Gastroesophageal sphincter (tissue), 4 donors: ENCODE results near the gene KLHL9. TPM values are rescaled to one million over a fixed set of nuclear protein-coding genes. Genes with fewer than 3 reads are reported as not detected.

ENCODE experiments used
- ATAC-seq: fragments of 150-250 bp; one replicate; pipeline ENCODE4 v1.9.1; 2016; ENCODE audit warnings: mild to moderate bottlenecking, moderate library complexity
- H3K27ac ChIP-seq, 4 donors: fragments of 200-600 bp; sonication (generic) in 3 of 4; 1 replicate in 3 of 4; 2 replicates in 1 of 4; pipeline ENCODE4 v1.5.1; 2016 to 2019
- H3K27me3 ChIP-seq: fragments of 200-600 bp; sonication (generic); one replicate; pipeline ENCODE4 v1.5.1; 2019
- H3K36me3 ChIP-seq, 2 donors: fragments of 200-600 bp; sonication (generic); one replicate each; pipeline ENCODE4 v1.5.1; 2019; ENCODE audit warnings: control low read depth in 1 of 2
- H3K4me1 ChIP-seq, 3 donors: fragments of 200-600 bp; sonication (generic); 1 replicate in 2 of 3; 2 replicates in 1 of 3; pipeline ENCODE4 v1.5.1; 2016 to 2019; ENCODE audit warnings: control low read depth in 2 of 3
- H3K4me3 ChIP-seq, 2 donors: fragments of 200-600 bp; sonication (generic); one replicate each; pipeline ENCODE4 v1.5.1; 2019; ENCODE audit warnings: mild to moderate bottlenecking in 1 of 2, moderate library complexity in 1 of 2
- H3K9me3 ChIP-seq, 3 donors: fragments of 200-600 bp; sonication (generic); one replicate each; pipeline ENCODE4 v1.5.1; 2017 to 2019; ENCODE audit warnings: control low read depth in 2 of 3
- CTCF ChIP-seq, 4 experiments: fragments of 200-600 bp in 2 of 4; fragments of 450-650 bp in 2 of 4; sonication (generic) in 1 of 4; IDR thresholded peaks; one replicate each; pipeline ENCODE4 v1.5.1; 2017 to 2019; ENCODE audit warnings: antibody characterized with exemption in 4 of 4, mild to moderate bottlenecking in 2 of 4, moderate library complexity in 2 of 4
- EP300 ChIP-seq: sonication (generic); formaldehyde crosslinking; IDR thresholded peaks from one replicate; pipeline ENCODE4 v1.6.1; 2017; ENCODE audit warnings: antibody characterized with exemption, mild to moderate bottlenecking
- POLR2A ChIP-seq, 2 donors: fragments of 450-650 bp; IDR thresholded peaks; one replicate each; pipeline ENCODE4 v1.6.1; 2017; ENCODE audit warnings: antibody characterized with exemption in 2 of 2, mild to moderate bottlenecking in 2 of 2, moderate library complexity in 1 of 2
- POLR2AphosphoS5 ChIP-seq: sonication (generic); formaldehyde crosslinking; IDR thresholded peaks from one replicate; pipeline ENCODE4 v1.6.1; 2017; ENCODE audit warnings: antibody characterized with exemption
- WGBS, 2 donors: methylation state at CpG; one replicate each; pipeline ENCODE4 v1.1.5; 2018; ENCODE audit warnings: low coverage in 1 of 2; 5-methylcytosine and 5-hydroxymethylcytosine counted together
- total RNA-seq, 4 donors: library from RNA; depleted of rRNA; stranded (reverse); fragments of >200 nt; gene quantifications; one replicate each; pipeline ENCODE4 v1.1.0, GENCODE V29; 2016

The KLHL9 gene
- total RNA-seq, 4 donors from 2014 or later = 20.5 to 32.1 (median 24.4) TPM

DNA sequence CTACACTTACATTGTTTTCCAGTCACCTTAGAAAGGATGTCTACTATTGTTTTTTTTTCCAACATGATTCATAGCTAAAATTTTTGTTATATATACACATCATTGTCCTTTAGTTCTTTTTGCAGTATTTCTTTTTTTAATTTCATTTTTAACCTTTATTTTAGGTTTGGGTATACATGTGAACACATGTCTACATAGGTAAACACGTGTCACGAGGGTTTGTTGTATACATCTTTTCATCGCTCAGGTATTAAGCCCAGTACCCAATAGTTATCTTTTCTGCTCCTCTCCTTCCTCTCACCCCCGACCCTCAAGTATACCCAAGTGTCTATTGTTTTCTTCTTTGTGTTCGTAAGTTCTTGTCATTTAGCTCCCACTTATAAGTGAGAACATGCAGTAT, 49.1 kb downstream of the KLHL9 start:
- no peaks in the 10 kb centered on the region for H3K9me3 ChIP-seq
- no peaks in the 10 kb centered on the region for H3K36me3 ChIP-seq
- no peak for ATAC-seq
- H3K4me1 ChIP-seq = no peaks in the 10 kb centered on the region
- 81 to 82% methylated on average over 3 to 5 of the region's 5 CpGs for WGBS, 2 donors
- TF ChIP-seq EP300 (no peak), POLR2AphosphoS5 (no peak), CTCF (IDR thresholded peaks at IDR 0.05) (no peak), POLR2A (IDR thresholded peaks at IDR 0.05) (no peak)
- no peak overlapping the region for H3K27ac ChIP-seq
- H3K27me3 ChIP-seq = no peaks in the 10 kb centered on the region
- H3K4me3 ChIP-seq = no peak overlapping the region

DNA sequence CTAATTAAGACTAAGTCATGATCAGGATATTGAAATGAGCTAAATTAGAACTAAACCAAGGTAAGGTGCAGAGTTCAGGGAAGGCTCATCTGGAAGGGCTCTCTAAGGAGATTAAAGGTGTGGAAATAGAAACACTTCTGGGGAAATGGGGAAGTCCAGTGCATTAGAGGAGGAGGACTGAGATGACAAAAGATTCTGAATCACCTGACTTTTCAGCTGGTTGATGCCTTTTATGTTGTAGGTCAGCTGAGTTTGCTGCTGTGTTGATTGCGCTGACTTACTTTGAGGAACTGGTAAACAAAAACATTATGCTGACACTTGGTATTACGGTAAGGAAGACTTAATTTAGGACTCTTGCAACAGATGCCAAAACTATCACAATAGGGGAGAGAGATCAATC, 53.9 kb downstream of the KLHL9 start:
- TF ChIP-seq POLR2A (IDR thresholded peaks at IDR 0.05) = no peak
- TF ChIP-seq POLR2AphosphoS5 = no peak
- TF ChIP-seq EP300 = no peak
- no peak for TF ChIP-seq CTCF (IDR thresholded peaks at IDR 0.05)
- ATAC-seq = no peak
- Histone ChIP-seq H3K9me3 (no peaks in the 10 kb centered on the region), H3K4me3 (no peak overlapping the region), H3K4me1 (no peaks in the 10 kb centered on the region), H3K27ac (no peak overlapping the region), H3K36me3 (no peaks in the 10 kb centered on the region), H3K27me3 (no peaks in the 10 kb centered on the region)
- WGBS, 2 donors = 40 to 60% methylated on average over 2 of the region's 2 CpGs

Other genes starting within 250 kb of the KLHL9 start
- not detected for gene IFNW1, start 193.6 kb downstream of the KLHL9 start, total RNA-seq
- gene IFNA21, start 168.7 kb downstream of the KLHL9 start, total RNA-seq = not detected
- not detected for gene IFNA4, start 147.8 kb downstream of the KLHL9 start, total RNA-seq
- gene IFNA7, start 133.2 kb downstream of the KLHL9 start, total RNA-seq = not detected
- gene IFNA10, start 128.3 kb downstream of the KLHL9 start, total RNA-seq = not detected
- gene IFNA16, start 118.1 kb downstream of the KLHL9 start, total RNA-seq = not detected
- not detected for gene IFNA17, start 107.2 kb downstream of the KLHL9 start, total RNA-seq
- under 1 TPM in 1 of 4 donors, not detected in 3; 0.40 TPM for gene IFNA14, start 95.4 kb downstream of the KLHL9 start, total RNA-seq
- gene IFNA5, start 30.1 kb downstream of the KLHL9 start, total RNA-seq = not detected
- not detected for gene IFNA6, start 15.5 kb upstream of the KLHL9 start, total RNA-seq
- gene IFNA13, start 32.7 kb upstream of the KLHL9 start, total RNA-seq = not detected
- gene IFNA2, start 50.0 kb upstream of the KLHL9 start, total RNA-seq = not detected
- not detected for gene IFNA8, start 73.7 kb upstream of the KLHL9 start, total RNA-seq
- gene IFNA1, start 105.0 kb upstream of the KLHL9 start, total RNA-seq = not detected
- not detected for gene IFNE, start 146.9 kb upstream of the KLHL9 start, total RNA-seq